HEK293T (cell line): ENCODE results near the gene LGR6.

Source experiments
- CTBP1 ChIP-seq: fragments of 450-650 bp; IDR thresholded peaks from 2 replicates; pipeline ENCODE4 v1.6.1; 2016; ENCODE audit warnings: borderline replicate concordance
- ELF4 ChIP-seq: fragments of 450-650 bp; IDR thresholded peaks from 2 replicates; pipeline ENCODE4 v1.6.1; 2017; ENCODE audit warnings: antibody characterized with exemption
- FOXA1 ChIP-seq: fragments of 450-650 bp; IDR thresholded peaks from 2 replicates; pipeline ENCODE4 v1.6.1; 2016; ENCODE audit warnings: mild to moderate bottlenecking
- FOXK2 ChIP-seq: fragments of 450-650 bp; IDR thresholded peaks from 2 replicates; pipeline ENCODE4 v1.6.1; 2016; ENCODE audit warnings: mild to moderate bottlenecking
- FOXM1 ChIP-seq: fragments of 450-650 bp; IDR thresholded peaks from 2 replicates; pipeline ENCODE4 v1.6.1; 2017; ENCODE audit warnings: mild to moderate bottlenecking, borderline replicate concordance
- SP1 ChIP-seq: fragments of 450-650 bp; IDR thresholded peaks from 2 replicates; pipeline ENCODE4 v1.6.1; 2017
- SUZ12 ChIP-seq: fragments of 450-650 bp; IDR thresholded peaks from 2 replicates; pipeline ENCODE4 v1.6.1; 2016; ENCODE audit warnings: mild to moderate bottlenecking

GRCh38 chr1:202184750-202185460, 8.7 kb upstream of the LGR6 start:
- TF ChIP-seq SP1, result no peak
- no peak for TF ChIP-seq FOXA1
- no peak for TF ChIP-seq SUZ12
- TF ChIP-seq FOXM1, result no peak
- no peak for TF ChIP-seq ELF4
- TF ChIP-seq FOXK2, result no peak
- TF ChIP-seq CTBP1, result no peak
